Measurements from ENCODE around the gene CHRND. TPM values are rescaled to one million over a fixed set of nuclear protein-coding genes. Genes with fewer than 3 reads are reported as not detected.

CHRND gene
- total RNA-seq, 6 experiments from 2014 or later = not detected

- Mint-ChIP-seq H3K4me3 (no peak overlapping the region), H3K9me3 (peaks cover 10% of the 10 kb centered on the region; the same call in 1 of the 2 replicates), H3K27me3 (ENCODE audit: insufficient read depth) (peaks cover 53% of the 10 kb centered on the region), H3K27ac (no peak overlapping the region), H3K36me3 (ENCODE audit: low read depth) (peaks cover 7% of the 10 kb centered on the region; the same call in 1 of the 2 replicates), H3K4me1 (ENCODE audit: low read depth) (no peaks in the 10 kb centered on the region)
- no peak for DNase-seq
- TF ChIP-seq CTCF (IDR thresholded peaks at IDR 0.05) = no peak
These were observed 8.2 kb downstream of the CHRND start for GRCh38 chr2:232533944-232534710.

GRCh38 chr2:232534940-232535651 lies 9.1 kb downstream of the CHRND start:
- Mint-ChIP-seq H3K4me1 (ENCODE audit: low read depth) (no peaks in the 10 kb centered on the region), H3K9me3 (peaks cover 10% of the 10 kb centered on the region; the same call in 1 of the 2 replicates), H3K27ac (no peak overlapping the region), H3K4me3 (no peak overlapping the region), H3K27me3 (ENCODE audit: insufficient read depth) (peaks cover 53% of the 10 kb centered on the region), H3K36me3 (ENCODE audit: low read depth) (peaks cover 7% of the 10 kb centered on the region; the same call in 1 of the 2 replicates)
- no peak for DNase-seq
- no peak for TF ChIP-seq CTCF (IDR thresholded peaks at IDR 0.05)

GRCh38 chr2:232535761-232536530 lies 10.0 kb downstream of the CHRND start:
- H3K4me3 Mint-ChIP-seq = no peak overlapping the region

GRCh38 chr2:232537079-232537478 lies 11.1 kb downstream of the CHRND start:
- Mint-ChIP-seq H3K36me3 (ENCODE audit: low read depth) (peaks cover 7% of the 10 kb centered on the region; the same call in 1 of the 2 replicates), H3K27ac (no peak overlapping the region), H3K27me3 (ENCODE audit: insufficient read depth) (peaks cover 48% of the 10 kb centered on the region), H3K4me3 (no peak overlapping the region), H3K9me3 (peaks cover 10% of the 10 kb centered on the region; the same call in 1 of the 2 replicates), H3K4me1 (ENCODE audit: low read depth) (no peaks in the 10 kb centered on the region)
- no peak for DNase-seq
- TF ChIP-seq CTCF (IDR thresholded peaks at IDR 0.05) = peak; percentile 63

More at GRCh38 chr2:232535761-232536530, 10.0 kb downstream of the CHRND start:
- H3K4me1 Mint-ChIP-seq (ENCODE audit: low read depth) = no peaks in the 10 kb centered on the region
- H3K27ac Mint-ChIP-seq = no peak overlapping the region
- no peak for TF ChIP-seq CTCF (IDR thresholded peaks at IDR 0.05)
- peaks cover 45% of the 10 kb centered on the region for H3K27me3 Mint-ChIP-seq (ENCODE audit: insufficient read depth)
- peaks cover 7% of the 10 kb centered on the region; the same call in 1 of the 2 replicates for H3K36me3 Mint-ChIP-seq (ENCODE audit: low read depth)
- H3K9me3 Mint-ChIP-seq = peaks cover 10% of the 10 kb centered on the region; the same call in 1 of the 2 replicates
- DNase-seq = no peak

- no peak overlapping the region for H3K27ac Mint-ChIP-seq
- H3K36me3 Mint-ChIP-seq (ENCODE audit: low read depth) = peaks cover 7% of the 10 kb centered on the region; the same call in 1 of the 2 replicates
- H3K27me3 Mint-ChIP-seq (ENCODE audit: insufficient read depth) = peaks cover 50% of the 10 kb centered on the region
- peaks cover 10% of the 10 kb centered on the region; the same call in 1 of the 2 replicates for H3K9me3 Mint-ChIP-seq
- no peak overlapping the region for H3K4me3 Mint-ChIP-seq
- TF ChIP-seq CTCF (IDR thresholded peaks at IDR 0.05) = no peak
- DNase-seq = no peak
- no peaks in the 10 kb centered on the region for H3K4me1 Mint-ChIP-seq (ENCODE audit: low read depth)
These were observed 11.5 kb downstream of the CHRND start for GRCh38 chr2:232537499-232537898.

All from HFFc6 (cell line).